ELR (cell line): ENCODE data around the gene SCAPER.

Experiments used
- DNase-seq: peaks from one replicate; pipeline ENCODE4 v3.0.0-alpha.2; 2015; ENCODE audit warnings: low read depth

SCAPER gene, protein sequence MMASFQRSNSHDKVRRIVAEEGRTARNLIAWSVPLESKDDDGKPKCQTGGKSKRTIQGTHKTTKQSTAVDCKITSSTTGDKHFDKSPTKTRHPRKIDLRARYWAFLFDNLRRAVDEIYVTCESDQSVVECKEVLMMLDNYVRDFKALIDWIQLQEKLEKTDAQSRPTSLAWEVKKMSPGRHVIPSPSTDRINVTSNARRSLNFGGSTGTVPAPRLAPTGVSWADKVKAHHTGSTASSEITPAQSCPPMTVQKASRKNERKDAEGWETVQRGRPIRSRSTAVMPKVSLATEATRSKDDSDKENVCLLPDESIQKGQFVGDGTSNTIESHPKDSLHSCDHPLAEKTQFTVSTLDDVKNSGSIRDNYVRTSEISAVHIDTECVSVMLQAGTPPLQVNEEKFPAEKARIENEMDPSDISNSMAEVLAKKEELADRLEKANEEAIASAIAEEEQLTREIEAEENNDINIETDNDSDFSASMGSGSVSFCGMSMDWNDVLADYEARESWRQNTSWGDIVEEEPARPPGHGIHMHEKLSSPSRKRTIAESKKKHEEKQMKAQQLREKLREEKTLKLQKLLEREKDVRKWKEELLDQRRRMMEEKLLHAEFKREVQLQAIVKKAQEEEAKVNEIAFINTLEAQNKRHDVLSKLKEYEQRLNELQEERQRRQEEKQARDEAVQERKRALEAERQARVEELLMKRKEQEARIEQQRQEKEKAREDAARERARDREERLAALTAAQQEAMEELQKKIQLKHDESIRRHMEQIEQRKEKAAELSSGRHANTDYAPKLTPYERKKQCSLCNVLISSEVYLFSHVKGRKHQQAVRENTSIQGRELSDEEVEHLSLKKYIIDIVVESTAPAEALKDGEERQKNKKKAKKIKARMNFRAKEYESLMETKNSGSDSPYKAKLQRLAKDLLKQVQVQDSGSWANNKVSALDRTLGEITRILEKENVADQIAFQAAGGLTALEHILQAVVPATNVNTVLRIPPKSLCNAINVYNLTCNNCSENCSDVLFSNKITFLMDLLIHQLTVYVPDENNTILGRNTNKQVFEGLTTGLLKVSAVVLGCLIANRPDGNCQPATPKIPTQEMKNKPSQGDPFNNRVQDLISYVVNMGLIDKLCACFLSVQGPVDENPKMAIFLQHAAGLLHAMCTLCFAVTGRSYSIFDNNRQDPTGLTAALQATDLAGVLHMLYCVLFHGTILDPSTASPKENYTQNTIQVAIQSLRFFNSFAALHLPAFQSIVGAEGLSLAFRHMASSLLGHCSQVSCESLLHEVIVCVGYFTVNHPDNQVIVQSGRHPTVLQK (N-terminal part only)

DNA sequence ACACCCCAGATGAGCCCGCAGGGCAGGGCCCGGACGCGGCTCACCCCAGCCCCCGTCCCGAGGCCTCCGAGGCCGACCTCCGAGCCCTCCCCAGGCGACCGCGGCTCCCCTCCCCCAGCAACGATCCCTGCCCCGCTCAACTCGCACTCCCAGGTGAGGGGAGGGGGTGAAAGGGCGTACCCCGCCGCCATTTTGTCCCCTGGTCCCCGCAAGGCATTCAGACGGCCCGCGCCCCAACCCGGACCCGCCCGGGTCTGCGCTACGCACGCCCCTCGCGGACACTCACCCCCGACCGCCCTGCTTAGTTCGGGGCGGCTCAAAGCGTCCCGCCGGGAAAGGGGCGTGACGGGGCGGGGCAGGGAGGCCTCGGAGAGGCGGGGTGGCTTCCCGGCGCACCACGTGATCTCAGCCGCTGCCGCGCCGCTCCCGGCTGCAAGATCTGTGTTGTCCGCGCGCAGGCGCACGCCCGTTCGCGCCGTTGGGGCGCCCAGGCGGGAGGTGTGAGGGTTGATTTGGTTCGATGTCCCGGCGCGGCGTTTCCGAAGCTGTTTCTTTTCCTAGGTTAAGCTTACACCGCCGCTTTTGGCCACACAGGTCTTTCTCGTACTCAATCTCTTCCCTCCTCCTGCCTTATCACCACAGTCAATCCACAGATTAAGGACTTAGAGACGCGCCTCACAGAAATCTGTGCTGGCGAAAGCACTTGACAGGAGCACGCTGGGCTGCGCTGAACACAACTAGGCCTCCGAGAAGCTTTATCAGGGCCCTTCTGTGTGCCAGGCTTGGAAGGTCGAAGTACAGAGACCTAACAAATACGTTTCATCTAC lies at the start of gene SCAPER:
Gene SCAPER (minus strand): TSS at position 328 of the 827 bp plus-strand sequence. CDS start 21,523 bp downstream, outside the sequence.
- DNase-seq = peak; percentile 87

DNA sequence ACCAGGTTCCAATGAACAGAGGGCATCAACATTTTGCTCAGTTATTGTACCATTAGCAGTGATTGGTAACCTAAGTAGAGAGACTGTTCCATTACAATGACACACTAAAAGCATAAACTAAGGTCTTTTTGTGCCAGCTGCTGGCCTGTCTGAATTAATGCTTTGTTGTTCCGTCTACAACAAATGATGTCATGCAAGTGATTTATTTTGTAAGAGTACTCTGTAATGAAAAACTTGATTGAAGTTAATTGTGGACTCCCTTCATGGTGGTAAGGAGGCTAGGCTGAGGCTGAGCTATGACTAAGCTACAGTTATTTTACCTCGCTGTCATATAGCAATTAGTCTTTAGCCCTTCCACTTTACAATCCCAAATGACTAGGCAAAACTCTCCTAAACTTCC lies 49.6 kb upstream of the SCAPER start:
- DNase-seq = no peak

DNA sequence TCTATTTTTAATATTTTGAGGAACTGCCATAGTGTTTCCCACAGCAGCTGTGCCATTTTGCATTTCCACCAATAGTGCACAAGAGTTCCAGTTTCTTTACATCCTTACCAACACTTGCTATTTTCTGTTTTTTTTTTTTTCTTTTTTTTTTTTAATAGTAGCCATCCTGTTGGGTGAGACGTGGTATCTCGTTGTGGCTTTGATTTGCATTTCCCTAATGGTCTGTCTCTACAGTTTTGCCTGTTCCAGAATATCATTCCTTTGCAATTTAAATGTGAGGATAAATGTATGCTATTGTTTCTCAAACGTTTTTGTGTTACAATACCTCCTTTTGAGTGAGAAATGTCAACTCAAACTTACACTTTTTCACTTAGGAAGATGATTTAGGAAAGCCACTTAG lies 48.8 kb upstream of the SCAPER start:
- DNase-seq = no peak

GRCh38 chr15:76951220-76951619 lies 46.1 kb upstream of the SCAPER start:
- no peak for DNase-seq

DNA sequence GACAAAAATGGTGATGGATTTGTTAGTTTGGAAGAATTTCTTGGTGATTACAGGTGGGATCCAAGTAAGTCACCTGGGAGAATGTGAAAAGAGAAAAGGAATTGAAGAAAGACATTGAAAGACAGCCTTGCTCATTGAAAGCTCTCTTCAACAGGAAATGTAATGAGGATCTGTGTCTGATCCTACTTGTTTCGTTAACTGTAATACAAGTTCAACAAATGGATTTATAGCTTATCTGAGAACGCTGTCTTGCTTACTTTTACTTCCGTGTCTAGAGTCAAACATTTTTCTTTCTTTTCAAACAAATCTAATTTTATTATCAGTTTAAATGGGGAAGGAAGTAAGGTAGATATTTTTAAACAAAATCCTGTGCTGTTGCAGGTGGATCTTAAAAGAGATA lies 42.3 kb upstream of the SCAPER start:
- DNase-seq = no peak

DNA sequence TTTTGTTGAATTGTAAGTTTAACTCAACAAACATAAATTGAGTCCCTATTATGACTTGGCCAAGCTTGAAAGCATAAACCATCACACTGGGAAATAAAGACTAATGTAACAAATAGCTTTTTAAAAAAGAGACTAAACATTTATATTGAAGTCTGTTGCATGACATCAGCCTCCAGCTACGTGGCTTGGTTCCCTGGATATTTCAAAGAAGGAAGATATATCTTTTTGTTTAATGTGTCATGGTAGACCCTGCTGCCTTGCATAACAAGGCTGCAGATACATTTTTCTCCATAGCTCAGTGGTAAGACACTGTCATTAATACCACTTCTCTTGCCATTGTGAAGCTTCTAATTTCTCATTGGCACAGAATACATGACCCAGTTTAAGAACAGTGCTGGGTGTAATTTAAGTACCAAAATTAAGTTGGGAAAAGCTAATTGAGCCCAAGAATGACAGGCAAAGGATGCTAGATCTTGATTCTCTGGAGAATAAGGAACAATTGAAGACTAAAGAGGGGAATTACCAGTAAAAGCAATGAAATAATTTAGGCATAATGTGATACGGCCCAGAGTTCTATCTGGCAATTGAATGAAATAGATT lies 40.5 kb upstream of the SCAPER start:
- DNase-seq = no peak

GRCh38 chr15:76942331-76942730 lies 37.2 kb upstream of the SCAPER start:
- no peak for DNase-seq

DNA sequence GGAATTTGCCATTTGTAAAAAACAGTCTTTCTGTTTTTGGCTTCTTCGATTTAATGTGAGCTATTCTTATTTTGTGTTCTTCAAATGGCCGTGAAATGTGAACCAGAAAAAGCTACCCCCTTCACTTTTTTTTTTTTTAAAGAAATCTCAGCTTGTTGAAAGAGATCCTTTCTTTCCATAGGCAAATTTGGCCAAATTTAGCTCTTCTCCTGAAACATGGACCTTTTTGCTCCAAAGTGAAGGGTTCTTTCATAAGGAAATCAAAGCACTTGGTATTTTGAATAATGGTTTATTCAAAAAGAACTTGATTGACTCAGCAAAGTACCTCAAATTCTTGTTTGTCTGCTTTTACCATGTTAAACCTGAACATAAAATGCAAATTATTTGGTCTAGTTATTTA lies 36.5 kb upstream of the SCAPER start:
- no peak for DNase-seq

- DNase-seq = peak; percentile 12
Measured at GRCh38 chr15:76939715-76940114, 34.6 kb upstream of the SCAPER start.

GRCh38 chr15:76938752-76939151 lies 33.6 kb upstream of the SCAPER start:
- no peak for DNase-seq

DNA sequence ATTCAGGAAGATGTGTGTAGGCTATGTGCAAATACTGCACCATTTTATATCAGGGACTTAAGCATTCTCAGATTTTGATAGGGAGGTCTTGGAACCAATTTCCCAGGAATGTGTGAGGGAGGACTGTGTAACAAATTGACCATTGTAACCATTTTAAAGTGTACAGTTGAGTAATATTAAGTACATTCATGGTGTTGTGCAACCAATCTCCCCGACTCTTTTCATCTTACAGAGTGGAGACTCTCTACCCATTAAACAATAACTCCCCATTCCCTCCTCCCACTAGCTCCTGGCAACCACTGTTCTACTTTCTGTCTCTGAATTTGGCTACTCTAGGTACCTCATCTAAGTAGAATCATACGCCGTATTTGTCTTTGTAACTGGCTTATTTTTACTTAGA lies 31.5 kb upstream of the SCAPER start:
- DNase-seq = no peak

GRCh38 chr15:76935620-76936019 lies 30.5 kb upstream of the SCAPER start:
- no peak for DNase-seq

DNA sequence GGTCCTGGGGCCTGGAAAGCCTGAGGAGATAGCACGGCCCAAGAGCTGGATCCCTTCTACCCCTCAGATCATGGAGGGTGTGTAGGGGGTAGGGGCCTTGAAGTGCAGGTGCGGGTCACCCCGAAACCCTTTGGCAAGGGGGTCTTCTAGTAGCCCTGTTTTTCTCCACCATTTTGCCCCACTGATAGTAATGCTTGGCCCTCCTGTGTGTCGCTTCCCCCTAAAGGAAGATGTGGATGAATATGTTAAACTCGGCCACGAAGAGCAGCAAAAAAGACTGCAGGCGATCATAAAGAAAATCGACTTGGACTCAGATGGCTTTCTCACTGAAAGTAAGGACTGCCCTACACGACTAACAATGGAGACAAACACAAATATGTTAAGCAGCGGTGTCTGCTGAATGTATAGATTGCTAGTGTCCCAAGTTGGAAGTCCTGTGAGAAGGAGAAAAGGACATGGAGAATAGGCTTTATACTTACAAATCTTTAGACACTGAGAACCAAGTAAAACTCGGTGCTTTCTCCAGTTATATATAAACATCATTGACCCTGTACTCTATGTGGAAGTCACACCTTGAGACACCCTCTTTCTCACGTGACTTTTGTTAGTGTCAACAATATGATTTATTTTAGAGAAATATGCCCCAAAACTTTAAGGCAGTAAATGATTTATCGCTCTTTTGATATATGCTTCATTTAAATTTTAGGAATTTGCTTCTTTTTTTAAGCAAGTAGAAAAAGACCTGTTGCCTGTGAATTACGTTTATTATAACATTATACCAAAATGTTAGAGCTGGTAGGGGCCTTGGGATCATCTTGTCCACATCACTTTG lies 27.2 kb upstream of the SCAPER start:
- DNase-seq = peak; percentile 27

GRCh38 chr15:76931397-76932134 lies 26.4 kb upstream of the SCAPER start, which contains the start of gene RCN2:
Gene RCN2 (plus strand): TSS chr15:76931749. CDS start chr15:76931842, 93 bp downstream.
- peak; percentile 94 for DNase-seq

DNA sequence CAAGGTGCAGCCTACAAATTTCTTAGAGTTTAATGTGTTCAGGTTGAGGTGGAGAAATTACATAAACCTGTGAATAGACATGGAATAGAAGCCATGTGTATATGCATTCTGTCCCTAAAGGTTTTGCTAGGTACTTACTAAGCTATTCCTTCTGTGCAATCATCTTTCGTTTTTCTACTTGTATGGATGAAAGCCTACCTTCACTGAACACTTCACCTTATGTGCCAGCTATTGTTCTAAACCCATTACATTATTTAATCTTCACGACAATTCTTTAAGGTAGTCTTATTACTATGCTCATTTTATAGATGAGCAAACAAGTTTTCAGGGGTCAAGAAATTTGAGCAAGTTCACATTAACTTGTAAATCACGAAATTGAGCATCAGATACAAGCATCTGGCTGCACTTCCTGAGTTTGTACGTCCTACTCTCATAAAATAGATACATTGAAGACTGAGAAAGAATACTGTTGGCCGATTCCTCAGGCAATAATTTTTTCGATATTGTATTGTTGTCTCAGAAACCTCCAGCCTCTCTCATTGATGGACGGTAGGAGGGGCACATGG lies 25.8 kb upstream of the SCAPER start:
- DNase-seq = peak; percentile 6

DNA sequence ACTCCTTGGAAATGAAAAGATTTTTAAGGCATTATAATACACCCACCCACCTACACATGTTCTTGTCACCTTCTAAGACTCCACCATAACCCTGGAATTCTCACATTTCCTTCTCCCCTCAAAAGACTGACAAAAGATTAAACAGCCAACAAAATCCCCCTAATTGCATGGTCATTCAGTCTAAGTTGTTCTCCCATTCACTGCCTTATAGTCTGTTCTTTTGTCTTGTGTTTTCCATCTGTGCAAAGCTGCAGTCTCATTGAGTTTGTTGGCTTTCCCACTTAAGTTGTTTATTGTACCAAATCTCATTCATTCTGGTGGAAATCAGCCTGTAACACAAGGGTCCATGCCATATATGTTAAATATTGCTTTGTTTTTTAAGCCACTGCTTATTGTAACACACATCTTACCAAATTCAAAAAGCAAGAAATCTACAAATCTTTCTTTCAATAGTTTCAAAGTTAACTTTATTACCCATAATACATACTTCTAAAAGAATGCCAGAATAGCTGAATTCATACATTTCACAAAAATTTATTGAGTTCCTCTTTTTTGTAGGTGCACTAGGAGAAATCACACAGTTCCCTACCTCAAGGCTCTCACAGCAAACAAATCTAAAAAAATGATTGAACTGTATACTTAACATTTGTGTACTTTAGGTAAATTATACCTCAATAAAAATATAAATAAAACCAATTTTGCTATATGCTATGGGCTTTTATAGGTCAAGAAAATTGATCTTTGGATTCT lies 24.0 kb upstream of the SCAPER start:
- no peak for DNase-seq

- no peak for DNase-seq
Measured at GRCh38 chr15:76928201-76928600, 23.1 kb upstream of the SCAPER start.

GRCh38 chr15:76916369-76916768 lies 11.2 kb upstream of the SCAPER start:
- no peak for DNase-seq
